Ishikawa (cell line): ENCODE results near the gene TBC1D32.

Experiments used
- CEBPB ChIP-seq: IDR thresholded peaks from 2 replicates; pipeline ENCODE4 v1.6.1; 2012
- CREB1 ChIP-seq: IDR thresholded peaks from 2 replicates; pipeline ENCODE4 v1.6.1; 2012; ENCODE audit warnings: low read depth
- EGR1 ChIP-seq: IDR thresholded peaks from 2 replicates; pipeline ENCODE4 v1.6.1; 2012
- EP300 ChIP-seq: IDR thresholded peaks from 2 replicates; pipeline ENCODE4 v1.6.1; 2012; ENCODE audit warnings: borderline replicate concordance
- FOXM1 ChIP-seq: IDR thresholded peaks from 2 replicates; pipeline ENCODE4 v1.6.1; 2012; ENCODE audit warnings: low read depth, borderline replicate concordance
- MAX ChIP-seq: IDR thresholded peaks from 2 replicates; pipeline ENCODE4 v1.6.1; 2012
- NFIC ChIP-seq: IDR thresholded peaks from 2 replicates; pipeline ENCODE4 v1.6.1; 2012
- RAD21 ChIP-seq: IDR thresholded peaks from 2 replicates; pipeline ENCODE4 v1.6.1; 2012; ENCODE audit warnings: low read depth
- TAF1 ChIP-seq: IDR thresholded peaks from 2 replicates; pipeline ENCODE4 v1.6.1; 2012; ENCODE audit warnings: low read depth, mild to moderate bottlenecking
- TCF12 ChIP-seq: IDR thresholded peaks from 2 replicates; pipeline ENCODE4 v1.6.1; 2012; ENCODE audit warnings: low read depth
- TEAD4 ChIP-seq: IDR thresholded peaks from 2 replicates; pipeline ENCODE4 v1.6.1; 2012
- YY1 ChIP-seq: IDR thresholded peaks from 2 replicates; pipeline ENCODE4 v1.6.1; 2012; ENCODE audit warnings: low read depth
- ZBTB7A ChIP-seq: IDR thresholded peaks from 2 replicates; pipeline ENCODE4 v1.6.1; 2012; ENCODE audit warnings: low read depth
- TF ChIP-seq, protein P1 (sequence below): IDR thresholded peaks from 2 replicates; pipeline ENCODE4 v1.6.1; 2012
- TF ChIP-seq, protein P2 (sequence below): IDR thresholded peaks from 2 replicates; pipeline ENCODE4 v1.6.1; 2012; ENCODE audit warnings: low read depth, mild to moderate bottlenecking

TBC1D32 gene

GRCh38 chr6:121263742-121264141 is 70.5 kb downstream of the TBC1D32 start:
- TF ChIP-seq RAD21 (no peak), CREB1 (no peak), CEBPB (no peak), MAX (no peak), TEAD4 (no peak), TAF1 (no peak), NFIC (no peak)

DNA sequence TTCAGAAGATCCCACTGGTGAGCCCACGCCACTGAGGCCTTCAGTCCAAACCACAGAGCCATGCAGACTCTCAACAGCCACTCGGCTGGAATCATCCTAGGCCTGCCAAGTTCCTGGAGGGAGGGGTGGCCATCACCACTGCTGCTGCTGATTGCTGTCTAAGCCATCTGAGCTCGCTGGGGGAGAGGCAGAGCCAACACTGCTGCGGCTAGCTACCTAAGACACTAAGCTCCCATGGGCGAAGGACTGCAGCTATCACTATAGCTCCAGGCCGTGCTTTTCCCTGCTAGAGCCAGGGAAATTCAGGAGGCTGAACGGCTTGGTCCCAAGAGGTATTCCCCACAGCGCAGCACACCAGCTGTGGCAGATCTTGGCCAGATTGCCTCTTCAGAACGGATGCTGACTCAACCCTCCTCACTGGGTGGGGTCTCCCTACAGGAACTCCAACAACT is 73.6 kb downstream of the TBC1D32 start:
- TF ChIP-seq TEAD4: no peak
- TF ChIP-seq MAX: no peak
- TF ChIP-seq, protein P1, sequence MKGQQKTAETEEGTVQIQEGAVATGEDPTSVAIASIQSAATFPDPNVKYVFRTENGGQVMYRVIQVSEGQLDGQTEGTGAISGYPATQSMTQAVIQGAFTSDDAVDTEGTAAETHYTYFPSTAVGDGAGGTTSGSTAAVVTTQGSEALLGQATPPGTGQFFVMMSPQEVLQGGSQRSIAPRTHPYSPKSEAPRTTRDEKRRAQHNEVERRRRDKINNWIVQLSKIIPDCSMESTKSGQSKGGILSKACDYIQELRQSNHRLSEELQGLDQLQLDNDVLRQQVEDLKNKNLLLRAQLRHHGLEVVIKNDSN: no peak
- TF ChIP-seq CREB1: no peak
- TF ChIP-seq EGR1: no peak
- TF ChIP-seq CEBPB: no peak
- no peak for TF ChIP-seq EP300
- TF ChIP-seq FOXM1: no peak
- no peak for TF ChIP-seq YY1
- TF ChIP-seq NFIC: no peak
- TF ChIP-seq, protein P2, sequence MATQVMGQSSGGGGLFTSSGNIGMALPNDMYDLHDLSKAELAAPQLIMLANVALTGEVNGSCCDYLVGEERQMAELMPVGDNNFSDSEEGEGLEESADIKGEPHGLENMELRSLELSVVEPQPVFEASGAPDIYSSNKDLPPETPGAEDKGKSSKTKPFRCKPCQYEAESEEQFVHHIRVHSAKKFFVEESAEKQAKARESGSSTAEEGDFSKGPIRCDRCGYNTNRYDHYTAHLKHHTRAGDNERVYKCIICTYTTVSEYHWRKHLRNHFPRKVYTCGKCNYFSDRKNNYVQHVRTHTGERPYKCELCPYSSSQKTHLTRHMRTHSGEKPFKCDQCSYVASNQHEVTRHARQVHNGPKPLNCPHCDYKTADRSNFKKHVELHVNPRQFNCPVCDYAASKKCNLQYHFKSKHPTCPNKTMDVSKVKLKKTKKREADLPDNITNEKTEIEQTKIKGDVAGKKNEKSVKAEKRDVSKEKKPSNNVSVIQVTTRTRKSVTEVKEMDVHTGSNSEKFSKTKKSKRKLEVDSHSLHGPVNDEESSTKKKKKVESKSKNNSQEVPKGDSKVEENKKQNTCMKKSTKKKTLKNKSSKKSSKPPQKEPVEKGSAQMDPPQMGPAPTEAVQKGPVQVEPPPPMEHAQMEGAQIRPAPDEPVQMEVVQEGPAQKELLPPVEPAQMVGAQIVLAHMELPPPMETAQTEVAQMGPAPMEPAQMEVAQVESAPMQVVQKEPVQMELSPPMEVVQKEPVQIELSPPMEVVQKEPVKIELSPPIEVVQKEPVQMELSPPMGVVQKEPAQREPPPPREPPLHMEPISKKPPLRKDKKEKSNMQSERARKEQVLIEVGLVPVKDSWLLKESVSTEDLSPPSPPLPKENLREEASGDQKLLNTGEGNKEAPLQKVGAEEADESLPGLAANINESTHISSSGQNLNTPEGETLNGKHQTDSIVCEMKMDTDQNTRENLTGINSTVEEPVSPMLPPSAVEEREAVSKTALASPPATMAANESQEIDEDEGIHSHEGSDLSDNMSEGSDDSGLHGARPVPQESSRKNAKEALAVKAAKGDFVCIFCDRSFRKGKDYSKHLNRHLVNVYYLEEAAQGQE: no peak
- TF ChIP-seq TCF12: no peak
- no peak for TF ChIP-seq ZBTB7A
- TF ChIP-seq TAF1: no peak
- no peak for TF ChIP-seq RAD21

- TF ChIP-seq EGR1: no peak
- no peak for TF ChIP-seq TCF12
- no peak for TF ChIP-seq ZBTB7A
- no peak for TF ChIP-seq EP300
- TF ChIP-seq RAD21: no peak
- TF ChIP-seq CREB1: no peak
- no peak for TF ChIP-seq TAF1
- TF ChIP-seq MAX: no peak
- no peak for TF ChIP-seq CEBPB
- no peak for TF ChIP-seq TEAD4
- no peak for TF ChIP-seq NFIC
- no peak for TF ChIP-seq FOXM1
- TF ChIP-seq, protein P2: no peak
- TF ChIP-seq, protein P1: no peak
- TF ChIP-seq YY1: no peak
These were observed 86.9 kb downstream of the TBC1D32 start for GRCh38 chr6:121247386-121247785.

DNA sequence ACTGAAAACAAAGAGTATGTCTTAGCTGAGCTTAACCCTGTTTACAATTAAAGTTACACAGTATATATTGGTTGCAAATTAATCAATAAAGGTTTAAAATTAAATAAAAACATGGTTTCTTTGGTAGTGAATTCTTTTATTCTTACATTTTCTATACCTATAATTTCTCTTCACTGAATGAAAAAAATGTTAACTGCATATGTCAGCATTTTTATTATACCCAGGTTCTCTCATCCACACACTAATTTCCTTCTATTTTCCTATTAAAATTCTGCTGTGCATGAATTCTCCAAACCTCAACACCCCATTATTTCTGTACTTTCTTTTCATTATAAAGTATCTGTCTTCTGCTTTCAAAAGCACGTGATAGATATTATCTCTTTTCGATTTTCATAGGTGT is 91.9 kb downstream of the TBC1D32 start:
- no peak for TF ChIP-seq ZBTB7A
- TF ChIP-seq CEBPB: no peak
- TF ChIP-seq NFIC: no peak
- no peak for TF ChIP-seq TAF1
- no peak for TF ChIP-seq EP300
- TF ChIP-seq, protein P2: no peak
- TF ChIP-seq FOXM1: no peak
- TF ChIP-seq, protein P1: no peak
- no peak for TF ChIP-seq TCF12
- TF ChIP-seq RAD21: no peak
- TF ChIP-seq MAX: no peak
- TF ChIP-seq CREB1: no peak
- TF ChIP-seq YY1: no peak
- no peak for TF ChIP-seq TEAD4
